GM18526 (cell line): ENCODE results near the gene COMMD1.

Experiments
- POLR2A ChIP-seq: IDR thresholded peaks from 3 replicates; pipeline ENCODE4 v1.6.1; 2011; ENCODE audit not compliant: insufficient read length; ENCODE audit errors: extremely low read depth

COMMD1 gene

GRCh38 chr2:61905372-61906185 is at the start of gene COMMD1:
COMMD1 (plus strand) TSS chr2:61905674; CDS start chr2:61905679, 5 bp downstream.
- TF ChIP-seq POLR2A = peak; percentile 92

DNA sequence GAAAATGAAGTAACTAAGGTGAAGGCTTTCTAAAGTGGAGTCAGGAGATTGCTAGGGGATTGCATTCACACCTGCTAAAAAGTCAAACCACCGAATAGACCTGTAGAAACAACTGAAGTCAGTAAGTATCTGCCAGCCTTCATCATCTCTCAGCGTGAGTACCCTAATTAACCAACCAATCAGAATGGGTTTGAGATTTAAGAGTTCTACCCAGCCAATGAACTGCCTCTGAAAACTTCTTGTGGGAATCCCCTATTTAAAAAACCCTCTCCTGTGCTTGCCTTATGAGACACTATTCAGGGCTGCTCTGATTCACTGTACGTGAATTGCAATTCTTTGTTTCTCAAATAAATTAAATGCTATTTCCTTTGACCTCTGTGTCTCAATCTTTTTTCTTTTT is 48.2 kb upstream of the COMMD1 start:
- TF ChIP-seq POLR2A = no peak

- no peak for TF ChIP-seq POLR2A
Observed at GRCh38 chr2:61862085-61862484, 43.4 kb upstream of the COMMD1 start.

GRCh38 chr2:61876400-61876799 is 29.1 kb upstream of the COMMD1 start:
- no peak for TF ChIP-seq POLR2A

DNA sequence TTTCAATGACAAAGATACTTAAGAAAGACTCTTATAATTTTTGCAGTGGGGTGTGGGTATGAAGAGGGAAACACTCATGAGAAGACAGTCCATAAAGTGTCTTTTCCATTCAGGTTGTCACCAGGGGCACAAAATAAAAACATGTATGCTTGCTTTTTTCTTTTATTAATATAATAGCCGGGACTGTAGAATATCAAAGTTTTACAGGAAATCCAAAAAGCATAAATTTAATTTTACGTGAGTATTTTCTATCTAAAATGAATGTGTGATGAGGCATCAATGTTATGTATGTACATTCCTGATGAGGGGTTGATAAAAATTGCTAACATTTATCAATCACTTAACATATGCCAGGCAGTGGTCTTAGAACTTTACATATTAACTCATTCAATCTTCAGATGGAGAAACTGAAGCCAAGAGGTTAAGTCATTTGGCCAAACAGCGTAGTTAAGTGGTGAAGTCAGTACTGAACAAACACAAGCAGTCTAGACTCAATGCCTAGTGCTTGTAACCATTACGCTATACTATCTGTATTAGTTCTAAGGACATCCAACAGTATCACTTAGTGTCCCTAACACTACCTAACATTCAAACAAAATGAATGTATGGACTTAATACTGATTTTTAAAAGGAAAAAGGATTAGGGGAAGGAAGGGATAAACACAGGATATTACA is 27.8 kb upstream of the COMMD1 start:
- no peak for TF ChIP-seq POLR2A

DNA sequence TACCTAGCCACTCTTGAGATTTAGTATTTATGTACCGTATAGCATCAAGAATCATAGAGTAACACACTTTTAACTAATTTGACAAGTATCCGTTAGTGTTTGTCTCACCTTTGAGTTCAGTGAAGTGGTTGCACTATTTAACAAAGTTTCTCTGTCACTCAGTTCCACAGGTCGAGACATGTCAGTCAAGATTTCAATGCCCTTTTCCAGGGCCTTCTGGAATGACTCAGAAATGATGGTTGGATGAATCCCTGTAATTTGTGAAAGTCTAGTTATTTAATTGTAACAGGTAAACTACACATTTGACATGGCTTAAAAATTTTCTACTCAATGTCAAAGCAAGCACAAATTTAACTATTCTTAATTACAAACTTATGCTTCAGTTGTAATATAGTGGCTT is 26.7 kb upstream of the COMMD1 start:
- no peak for TF ChIP-seq POLR2A

DNA sequence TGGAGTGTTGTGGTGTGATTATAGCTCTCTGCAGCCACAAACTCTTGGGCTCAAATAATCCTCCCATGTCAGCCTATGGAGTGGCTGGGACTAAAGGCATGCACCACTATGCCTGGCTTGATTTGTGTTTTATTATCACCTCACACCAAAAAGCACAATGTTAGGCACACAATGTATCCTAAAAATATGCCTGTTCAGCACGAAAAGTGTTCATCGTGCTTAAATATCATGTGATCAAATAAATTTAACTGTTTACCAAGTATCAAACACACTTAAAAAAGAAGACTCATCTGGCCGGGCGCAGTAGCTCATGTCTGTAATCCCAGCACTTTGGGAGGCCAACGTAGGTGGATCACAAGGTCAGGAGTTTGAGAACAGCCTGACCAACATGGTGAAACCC is 22.6 kb upstream of the COMMD1 start:
- no peak for TF ChIP-seq POLR2A

DNA sequence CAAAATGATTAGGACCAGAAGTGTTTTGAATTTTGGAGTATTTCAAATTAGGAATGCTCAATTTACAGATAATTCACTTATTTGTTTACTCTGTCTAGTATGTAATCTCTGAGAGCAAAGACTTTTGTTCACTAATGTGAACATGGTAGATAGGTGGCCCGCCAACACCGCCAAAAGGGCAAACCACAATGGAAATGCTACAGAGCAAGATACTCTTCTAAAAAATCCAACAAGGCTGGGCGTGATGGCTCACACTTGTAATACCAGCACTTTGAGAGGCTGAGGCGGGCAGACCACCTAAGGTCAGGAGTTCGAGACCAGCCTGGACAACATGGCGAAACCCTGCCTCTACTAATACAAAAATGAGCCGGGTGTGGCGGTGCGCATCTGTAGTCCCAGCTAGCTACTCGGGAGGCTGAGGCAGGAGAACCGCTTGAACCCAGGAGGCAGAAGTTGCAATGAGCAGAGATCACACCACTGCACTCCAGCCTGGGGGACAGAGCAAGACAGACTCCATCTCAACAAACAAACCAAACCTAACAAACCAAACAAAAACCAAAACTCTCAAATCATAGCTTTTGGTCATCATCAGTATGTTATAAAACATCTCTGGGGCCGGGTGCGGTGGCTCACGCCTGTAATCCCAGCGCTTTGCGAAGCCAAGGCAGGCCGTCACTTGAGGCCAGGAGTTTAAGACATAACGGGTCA is 19.4 kb upstream of the COMMD1 start:
- TF ChIP-seq POLR2A = no peak

DNA sequence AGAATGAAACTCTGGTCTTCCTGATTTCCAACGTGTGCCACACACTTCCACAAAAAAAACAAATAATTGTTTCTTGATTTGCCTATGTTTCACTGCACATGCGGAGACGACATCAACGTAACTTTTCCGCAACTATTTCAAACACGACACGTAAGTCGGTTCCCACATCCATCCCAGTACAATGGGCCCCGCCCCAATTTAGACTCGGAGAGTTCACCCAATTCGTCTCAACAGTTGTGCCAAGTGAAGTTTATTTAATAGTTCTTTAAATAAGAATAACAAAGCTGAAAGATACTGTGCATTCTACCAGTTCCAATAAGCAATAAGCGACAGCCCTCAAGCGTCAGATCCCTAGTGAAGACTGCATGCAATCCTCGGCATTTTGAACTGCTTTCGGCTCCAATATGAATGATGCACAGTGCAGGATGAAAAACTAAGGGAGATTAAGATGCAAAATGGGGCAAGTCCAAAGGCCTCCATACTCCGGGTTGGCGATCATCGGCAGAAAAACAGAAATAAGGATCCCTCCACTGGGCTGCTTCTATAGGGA is 17.7 kb upstream of the COMMD1 start:
- TF ChIP-seq POLR2A = no peak

- TF ChIP-seq POLR2A = peak; percentile 95
Observed at GRCh38 chr2:61888267-61889055, 17.0 kb upstream of the COMMD1 start, which contains the start of gene CCT4. CCT4 (minus strand) TSS chr2:61888656; CDS start chr2:61888507, 149 bp downstream.

DNA sequence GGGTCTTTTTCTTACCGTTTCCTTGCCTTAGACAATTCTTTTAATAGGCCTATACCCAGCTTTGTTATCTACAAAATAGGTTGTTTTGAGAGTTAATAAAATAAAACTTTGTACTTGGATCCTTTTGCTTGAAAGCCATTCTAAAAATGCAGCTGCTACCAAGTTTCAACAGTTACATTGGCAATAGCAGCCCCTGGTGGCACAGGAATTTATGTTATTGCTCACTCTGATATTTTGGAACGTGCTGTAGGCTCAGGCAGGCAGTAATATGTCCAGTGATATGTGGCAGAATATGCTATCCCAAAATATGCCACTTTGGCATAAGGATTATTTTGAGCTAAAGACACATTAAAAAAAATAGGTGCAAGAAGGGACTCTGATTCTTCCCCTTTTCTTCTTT is 6.7 kb upstream of the COMMD1 start:
- no peak for TF ChIP-seq POLR2A

DNA sequence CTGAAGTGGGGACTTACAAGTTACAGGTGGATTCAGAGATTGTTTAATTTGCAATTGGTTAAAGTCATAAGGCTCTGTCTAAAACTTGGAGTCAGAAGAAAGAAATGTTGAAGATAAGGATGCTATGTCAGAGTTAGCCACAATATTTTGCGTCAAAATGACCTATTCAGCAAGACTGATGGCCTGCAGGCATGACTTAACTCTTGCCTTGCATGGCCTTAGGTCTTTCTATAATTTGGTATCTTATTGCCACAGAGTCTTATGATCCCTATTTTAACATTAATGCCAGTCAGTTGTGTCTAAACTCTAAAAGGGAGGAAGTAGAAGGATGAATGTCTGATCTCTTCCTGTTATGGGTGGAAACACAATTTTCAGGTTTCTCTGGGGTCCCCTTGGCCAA is 5.2 kb upstream of the COMMD1 start:
- no peak for TF ChIP-seq POLR2A

DNA sequence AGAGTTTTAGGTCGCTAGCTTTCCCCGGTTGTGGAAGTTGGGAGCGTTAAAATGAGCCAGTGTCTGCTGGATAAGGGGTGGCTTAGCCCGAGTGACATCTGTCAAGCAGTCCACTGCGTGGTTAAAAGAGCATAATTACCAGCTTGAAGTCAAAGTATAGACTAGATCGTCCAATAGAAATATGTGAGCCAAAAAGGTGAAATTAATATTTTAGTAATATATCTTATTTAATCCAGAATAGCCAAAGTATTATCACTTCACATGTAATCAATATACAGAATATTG is 654 bp downstream of the COMMD1 start:
- TF ChIP-seq POLR2A = no peak

GRCh38 chr2:61909116-61909515 is 3.6 kb downstream of the COMMD1 start:
- no peak for TF ChIP-seq POLR2A

- no peak for TF ChIP-seq POLR2A
Observed at GRCh38 chr2:61910603-61911002, 5.1 kb downstream of the COMMD1 start.

- no peak for TF ChIP-seq POLR2A
Observed at GRCh38 chr2:61911510-61911909, 6.0 kb downstream of the COMMD1 start.

- TF ChIP-seq POLR2A = no peak
Observed at GRCh38 chr2:61920548-61920947, 15.1 kb downstream of the COMMD1 start.
